Measurements from ENCODE around the gene NBAS.

The NBAS gene

DNA sequence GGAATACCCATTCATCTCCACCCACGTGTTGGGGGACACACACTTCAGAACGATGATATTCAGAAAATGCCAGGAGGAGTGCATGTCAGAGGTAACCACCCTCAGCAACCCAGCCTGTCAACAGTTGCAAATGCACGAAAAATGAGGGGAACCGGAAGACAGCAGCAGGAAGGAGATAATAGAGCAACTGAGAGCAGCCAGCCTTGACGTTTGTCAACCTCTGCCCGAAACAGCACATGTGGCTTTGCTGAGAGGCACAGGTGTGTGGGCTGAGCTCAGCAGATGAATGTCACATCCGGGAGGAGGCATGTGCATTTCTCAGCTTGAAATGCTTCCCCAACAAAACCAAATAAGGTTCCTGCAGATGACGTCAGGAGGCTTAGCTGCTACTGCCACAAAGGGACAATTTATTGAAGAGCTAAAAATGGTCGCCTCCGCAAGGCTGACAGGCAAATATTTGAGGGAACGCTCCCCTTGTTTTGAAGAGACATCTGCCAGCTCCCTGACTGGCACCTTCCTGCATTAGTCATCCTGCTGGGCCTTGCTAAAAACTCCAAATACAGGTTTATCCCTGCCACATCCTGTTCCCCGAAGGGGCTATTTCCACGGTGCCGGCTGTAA lies 419.0 kb downstream of the NBAS start:
- no peak overlapping the region for H3K27ac ChIP-seq
- no peak for TF ChIP-seq FOXP2 (optimal IDR thresholded peaks at IDR 0.05; ENCODE audit: control extremely low read depth, extremely low read length, insufficient read depth)
- no peak for DNase-seq (ENCODE audit: low read depth, low spot score)
- H3K9me3 ChIP-seq (ENCODE audit: low read depth, low read length) = no peaks in the 10 kb centered on the region
- no peaks in the 10 kb centered on the region for H3K36me3 ChIP-seq (ENCODE audit: insufficient read depth, low read length)
- no peak overlapping the region for H3K9ac ChIP-seq (ENCODE audit: insufficient read length)
- no peak overlapping the region for H3K4me3 ChIP-seq

- TF ChIP-seq FOXP2 (optimal IDR thresholded peaks at IDR 0.05; ENCODE audit: control extremely low read depth, extremely low read length, insufficient read depth) = no peak
- no peak for TF ChIP-seq EZH2 (IDR thresholded peaks at IDR 0.05)
- no peak for TF ChIP-seq POLR2AphosphoS5 (IDR thresholded peaks at IDR 0.05; ENCODE audit: borderline replicate concordance, low read depth, low read length)
- H3K9me3 ChIP-seq (ENCODE audit: low read depth, low read length) = no peaks in the 10 kb centered on the region
- H3K9ac ChIP-seq (ENCODE audit: insufficient read length) = no peak overlapping the region
- no peaks in the 10 kb centered on the region for H3K36me3 ChIP-seq (ENCODE audit: insufficient read depth, low read length)
- H3K27ac ChIP-seq = no peak overlapping the region
- no peak for DNase-seq (ENCODE audit: low read depth, low spot score)
- no peak overlapping the region for H3K4me3 ChIP-seq
Measured at GRCh38 chr2:15141211-15141610, 419.9 kb downstream of the NBAS start.

GRCh38 chr2:15136639-15137038 lies 424.5 kb downstream of the NBAS start:
- DNase-seq (ENCODE audit: low read depth, low spot score) = no peak
- Histone ChIP-seq H3K9me3 (ENCODE audit: low read depth, low read length) (no peaks in the 10 kb centered on the region), H3K4me3 (no peak overlapping the region), H3K9ac (ENCODE audit: insufficient read length) (no peak overlapping the region), H3K27ac (no peak overlapping the region), H3K36me3 (ENCODE audit: insufficient read depth, low read length) (no peaks in the 10 kb centered on the region)
- no peak for TF ChIP-seq POLR2AphosphoS5 (IDR thresholded peaks at IDR 0.05; ENCODE audit: borderline replicate concordance, low read depth, low read length)
- TF ChIP-seq EZH2 (IDR thresholded peaks at IDR 0.05) = no peak
- TF ChIP-seq FOXP2 (optimal IDR thresholded peaks at IDR 0.05; ENCODE audit: control extremely low read depth, extremely low read length, insufficient read depth) = no peak

DNA sequence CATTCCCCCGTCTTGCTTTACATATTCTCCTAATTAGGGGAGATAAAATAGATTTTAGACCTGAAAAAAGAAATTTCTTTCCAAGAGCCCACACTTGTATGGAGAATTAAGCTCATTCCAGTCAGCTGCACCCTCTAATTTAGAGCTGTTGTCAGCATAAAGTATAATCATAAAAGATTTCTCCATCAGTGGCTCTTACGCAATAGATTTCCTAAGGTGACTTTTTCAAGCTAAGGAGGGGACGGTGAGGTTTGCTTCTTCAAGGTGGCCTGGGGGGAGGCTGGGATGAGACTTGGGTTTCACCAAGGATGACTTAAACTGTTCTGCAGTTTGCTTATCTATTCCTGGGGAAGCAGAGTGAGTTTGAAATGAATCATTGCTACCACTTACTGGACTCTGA lies 426.2 kb downstream of the NBAS start:
- TF ChIP-seq POLR2AphosphoS5 (IDR thresholded peaks at IDR 0.05; ENCODE audit: borderline replicate concordance, low read depth, low read length) (no peak), FOXP2 (optimal IDR thresholded peaks at IDR 0.05; ENCODE audit: control extremely low read depth, extremely low read length, insufficient read depth) (no peak), EZH2 (IDR thresholded peaks at IDR 0.05) (no peak)
- Histone ChIP-seq H3K9me3 (ENCODE audit: low read depth, low read length) (no peaks in the 10 kb centered on the region), H3K9ac (ENCODE audit: insufficient read length) (no peak overlapping the region), H3K4me3 (no peak overlapping the region), H3K27ac (no peak overlapping the region), H3K36me3 (ENCODE audit: insufficient read depth, low read length) (no peaks in the 10 kb centered on the region)
- no peak for DNase-seq (ENCODE audit: low read depth, low spot score)

DNA sequence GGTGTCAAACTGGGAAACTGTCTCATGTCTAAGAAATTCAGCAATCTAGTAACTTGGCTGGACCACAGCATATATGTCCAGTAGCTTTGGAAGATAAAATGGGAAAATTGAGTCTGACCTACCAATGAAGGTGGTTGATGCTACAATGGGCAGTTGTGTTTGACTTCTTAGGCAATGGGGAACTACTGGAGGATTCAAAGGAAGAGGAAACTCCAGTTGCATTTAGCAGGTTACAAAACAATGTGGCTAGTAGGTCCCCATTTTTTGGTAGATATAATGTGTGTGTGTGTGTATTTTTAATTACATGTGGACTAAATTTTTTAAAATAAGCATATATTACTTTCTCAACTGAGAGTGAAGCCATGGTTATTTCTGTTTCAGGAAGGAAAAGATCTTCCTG lies 427.7 kb downstream of the NBAS start:
- TF ChIP-seq FOXP2 (optimal IDR thresholded peaks at IDR 0.05; ENCODE audit: control extremely low read depth, extremely low read length, insufficient read depth) (no peak), POLR2AphosphoS5 (IDR thresholded peaks at IDR 0.05; ENCODE audit: borderline replicate concordance, low read depth, low read length) (no peak), EZH2 (IDR thresholded peaks at IDR 0.05) (no peak)
- DNase-seq (ENCODE audit: low read depth, low spot score) = no peak
- Histone ChIP-seq H3K4me3 (no peak overlapping the region), H3K36me3 (ENCODE audit: insufficient read depth, low read length) (no peaks in the 10 kb centered on the region), H3K9me3 (ENCODE audit: low read depth, low read length) (no peaks in the 10 kb centered on the region), H3K27ac (no peak overlapping the region), H3K9ac (ENCODE audit: insufficient read length) (no peak overlapping the region)

DNA sequence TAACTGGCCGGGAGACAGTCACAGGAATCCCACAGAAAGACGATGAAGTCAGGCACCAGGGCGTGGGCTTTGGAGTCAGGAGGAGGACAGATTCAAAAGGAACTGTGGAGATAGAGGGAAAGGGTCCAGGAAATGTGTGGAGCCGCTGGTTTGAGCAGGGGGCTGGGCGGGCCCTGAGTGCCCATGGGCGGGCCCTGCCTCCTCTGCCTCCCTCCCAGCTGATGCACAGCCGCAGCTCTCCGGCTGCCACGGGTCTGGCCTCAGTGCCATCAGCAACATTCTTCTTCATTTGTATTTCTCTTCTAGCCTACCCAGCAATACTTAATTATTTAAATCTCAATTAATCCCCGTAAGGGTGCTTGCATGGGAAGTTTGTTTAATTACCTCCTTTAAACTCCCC lies 432.3 kb downstream of the NBAS start:
- H3K9me3 ChIP-seq (ENCODE audit: low read depth, low read length) = no peaks in the 10 kb centered on the region
- DNase-seq (ENCODE audit: low read depth, low spot score) = no peak
- TF ChIP-seq POLR2AphosphoS5 (IDR thresholded peaks at IDR 0.05; ENCODE audit: borderline replicate concordance, low read depth, low read length) (no peak), FOXP2 (optimal IDR thresholded peaks at IDR 0.05; ENCODE audit: control extremely low read depth, extremely low read length, insufficient read depth) (no peak), EZH2 (IDR thresholded peaks at IDR 0.05) (no peak)
- no peak overlapping the region for H3K27ac ChIP-seq
- H3K4me3 ChIP-seq = no peak overlapping the region
- H3K9ac ChIP-seq (ENCODE audit: insufficient read length) = no peak overlapping the region
- H3K36me3 ChIP-seq (ENCODE audit: insufficient read depth, low read length) = no peaks in the 10 kb centered on the region

DNA sequence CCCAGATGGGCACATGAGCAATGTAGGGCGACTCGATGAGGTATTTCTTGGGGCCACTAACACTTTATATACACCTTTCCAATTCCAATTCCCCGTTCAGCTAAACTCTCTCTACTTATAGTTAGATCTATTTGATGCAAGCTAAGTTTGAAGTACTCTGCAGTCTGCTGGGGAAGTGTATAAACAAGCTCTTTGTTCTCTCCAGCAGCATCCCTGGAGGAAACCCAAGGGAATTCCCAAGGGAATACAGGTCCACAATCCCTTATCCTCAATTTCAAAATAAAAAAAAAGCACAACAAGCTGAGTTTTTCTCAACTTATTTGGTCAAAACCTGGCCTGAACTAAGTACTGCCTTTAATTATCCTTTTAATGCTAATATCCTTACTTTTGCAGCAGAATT lies 433.3 kb downstream of the NBAS start:
- TF ChIP-seq FOXP2 (optimal IDR thresholded peaks at IDR 0.05; ENCODE audit: control extremely low read depth, extremely low read length, insufficient read depth) = no peak
- TF ChIP-seq EZH2 (IDR thresholded peaks at IDR 0.05) = no peak
- TF ChIP-seq POLR2AphosphoS5 (IDR thresholded peaks at IDR 0.05; ENCODE audit: borderline replicate concordance, low read depth, low read length) = no peak
- no peak overlapping the region for H3K27ac ChIP-seq
- H3K36me3 ChIP-seq (ENCODE audit: insufficient read depth, low read length) = no peaks in the 10 kb centered on the region
- no peak for DNase-seq (ENCODE audit: low read depth, low spot score)
- H3K9me3 ChIP-seq (ENCODE audit: low read depth, low read length) = no peaks in the 10 kb centered on the region
- H3K4me3 ChIP-seq = no peak overlapping the region
- H3K9ac ChIP-seq (ENCODE audit: insufficient read length) = no peak overlapping the region

- Histone ChIP-seq H3K9me3 (ENCODE audit: low read depth, low read length) (no peaks in the 10 kb centered on the region), H3K9ac (ENCODE audit: insufficient read length) (no peak overlapping the region), H3K36me3 (ENCODE audit: insufficient read depth, low read length) (no peaks in the 10 kb centered on the region), H3K4me3 (no peak overlapping the region), H3K27ac (no peak overlapping the region)
- no peak for DNase-seq (ENCODE audit: low read depth, low spot score)
- TF ChIP-seq EZH2 (IDR thresholded peaks at IDR 0.05) = no peak
- TF ChIP-seq POLR2AphosphoS5 (IDR thresholded peaks at IDR 0.05; ENCODE audit: borderline replicate concordance, low read depth, low read length) = no peak
- no peak for TF ChIP-seq FOXP2 (optimal IDR thresholded peaks at IDR 0.05; ENCODE audit: control extremely low read depth, extremely low read length, insufficient read depth)
Measured at GRCh38 chr2:15127301-15127700, 433.8 kb downstream of the NBAS start.

- Histone ChIP-seq H3K4me3 (no peak overlapping the region), H3K36me3 (ENCODE audit: insufficient read depth, low read length) (no peaks in the 10 kb centered on the region), H3K27ac (no peak overlapping the region), H3K9ac (ENCODE audit: insufficient read length) (no peak overlapping the region), H3K9me3 (ENCODE audit: low read depth, low read length) (no peaks in the 10 kb centered on the region)
- DNase-seq (ENCODE audit: low read depth, low spot score) = no peak
- TF ChIP-seq EZH2 (IDR thresholded peaks at IDR 0.05) = no peak
- no peak for TF ChIP-seq POLR2AphosphoS5 (IDR thresholded peaks at IDR 0.05; ENCODE audit: borderline replicate concordance, low read depth, low read length)
- TF ChIP-seq FOXP2 (optimal IDR thresholded peaks at IDR 0.05; ENCODE audit: control extremely low read depth, extremely low read length, insufficient read depth) = no peak
Measured at GRCh38 chr2:15126373-15126772, 434.8 kb downstream of the NBAS start.

Data from SK-N-MC (cell line).